Calu3 (cell line): Measurements from ENCODE around the gene SMG9. TPM values are rescaled to one million over a fixed set of nuclear protein-coding genes. Genes with fewer than 3 reads are reported as not detected.
"Not testable (repeated sequence)": the region's sequence is repeated elsewhere in the genome, so short reads cannot be mapped to it uniquely, and the experiment has no call there.

Source experiments
- BruUV-seq: library from RNA; stranded (reverse); fragments of 400-500 nt; replicated peaks from 2 replicates; lab custom pipeline; 2021; lab: Mats Ljungman, UMichigan
- CTCF ChIA-PET: fragments of 300-600 bp; sonication (Branson Sonifier 250); formaldehyde crosslinking; loops from one replicate; lab custom pipeline; 2022; ENCODE audit warnings: antibody characterized with exemption; lab: Charles Lee
- DNase-seq: peaks from one replicate; pipeline ENCODE4 v3.0.0; 2022
- H3K27ac Mint-ChIP-seq: one replicate; pipeline ENCODE4 v1.8.0; 2022; ENCODE audit warnings: mixed read lengths; ENCODE audit not compliant: unreplicated experiment
- H3K27me3 Mint-ChIP-seq: one replicate; pipeline ENCODE4 v1.8.0; 2022; ENCODE audit warnings: mixed read lengths; ENCODE audit not compliant: unreplicated experiment
- H3K36me3 Mint-ChIP-seq: one replicate; pipeline ENCODE4 v1.8.0; 2022; ENCODE audit warnings: mild to moderate bottlenecking, moderate library complexity, mixed read lengths; ENCODE audit not compliant: insufficient read depth, unreplicated experiment
- H3K4me1 Mint-ChIP-seq: one replicate; pipeline ENCODE4 v1.8.0; 2022; ENCODE audit warnings: mild to moderate bottlenecking, low read depth, mixed read lengths; ENCODE audit not compliant: unreplicated experiment
- H3K4me3 Mint-ChIP-seq: one replicate; pipeline ENCODE4 v1.8.0; 2022; ENCODE audit warnings: mild to moderate bottlenecking, low read depth, moderate library complexity, mixed read lengths; ENCODE audit not compliant: unreplicated experiment
- H3K9me3 Mint-ChIP-seq: one replicate; pipeline ENCODE4 v1.8.0; 2022; ENCODE audit warnings: low read depth, mixed read lengths; ENCODE audit not compliant: unreplicated experiment
- CTCF ChIP-seq: fragments of 200-600 bp; IDR thresholded peaks from one replicate; pipeline ENCODE4 v1.8.0; 2022; ENCODE audit warnings: antibody characterized with exemption; ENCODE audit not compliant: unreplicated experiment
- intact Hi-C: fragments of 100-400 bp; cut with micrococcal nuclease; formaldehyde crosslinking; loops from one replicate; pipeline ENCODE4 v1.10.0; 2022; ENCODE audit not compliant: unreplicated experiment
- total RNA-seq: library from RNA; stranded (reverse); gene quantifications from 2 replicates; pipeline ENCODE4 v1.2.3, GENCODE V29; 2022

Gene SMG9
- total RNA-seq, 1 experiment from 2014 or later: 85.5 TPM

GRCh38 chr19:43684326-43684725, 70.4 kb downstream of the SMG9 start:
- BruUV-seq: no TSS peak
- DNase-seq: no peak
- TF ChIP-seq CTCF: no peak
- intact Hi-C loops: no loop called here
- CTCF ChIA-PET: no interaction called here
- Mint-ChIP-seq H3K36me3 (no peaks in the 10 kb centered on the region), H3K27me3 (no peaks in the 10 kb centered on the region), H3K27ac (no peak overlapping the region), H3K4me3 (no peak overlapping the region), H3K9me3 (no peaks in the 10 kb centered on the region), H3K4me1 (peaks cover 18% of the 10 kb centered on the region)

DNA sequence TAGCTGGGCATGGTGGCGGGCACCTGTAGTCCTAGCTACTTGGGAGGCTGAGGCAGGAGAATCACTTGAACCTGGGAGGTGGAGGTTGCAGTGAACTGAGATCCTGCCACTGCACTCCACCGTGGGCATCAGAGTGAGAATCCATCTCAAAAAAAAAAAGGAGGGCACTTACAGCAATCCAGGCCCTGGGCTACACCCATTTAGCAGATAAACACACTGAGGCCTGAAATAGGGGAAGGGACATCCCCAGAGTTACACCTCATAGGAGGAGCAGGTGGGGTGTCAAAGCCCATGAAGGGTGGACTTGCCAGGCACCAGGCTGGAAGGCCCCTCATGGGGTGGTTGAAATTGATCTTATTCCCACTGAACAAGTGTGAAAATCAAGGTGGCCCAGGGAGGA, 70.9 kb downstream of the SMG9 start:
- no peaks in the 10 kb centered on the region for H3K27me3 Mint-ChIP-seq
- no peaks in the 10 kb centered on the region for H3K9me3 Mint-ChIP-seq
- no peaks in the 10 kb centered on the region for H3K36me3 Mint-ChIP-seq
- no peak for DNase-seq
- H3K4me3 Mint-ChIP-seq: no peak overlapping the region
- BruUV-seq: no TSS peak
- H3K4me1 Mint-ChIP-seq: peaks cover 18% of the 10 kb centered on the region
- intact Hi-C loops: no loop called here
- CTCF ChIA-PET: interaction anchor here (0.8 kb wide), 1 partner anchor 15 kb away, joined by 3 read pairs; no protein-coding TSS in a partner anchor
- no peak for TF ChIP-seq CTCF
- no peak overlapping the region for H3K27ac Mint-ChIP-seq

DNA sequence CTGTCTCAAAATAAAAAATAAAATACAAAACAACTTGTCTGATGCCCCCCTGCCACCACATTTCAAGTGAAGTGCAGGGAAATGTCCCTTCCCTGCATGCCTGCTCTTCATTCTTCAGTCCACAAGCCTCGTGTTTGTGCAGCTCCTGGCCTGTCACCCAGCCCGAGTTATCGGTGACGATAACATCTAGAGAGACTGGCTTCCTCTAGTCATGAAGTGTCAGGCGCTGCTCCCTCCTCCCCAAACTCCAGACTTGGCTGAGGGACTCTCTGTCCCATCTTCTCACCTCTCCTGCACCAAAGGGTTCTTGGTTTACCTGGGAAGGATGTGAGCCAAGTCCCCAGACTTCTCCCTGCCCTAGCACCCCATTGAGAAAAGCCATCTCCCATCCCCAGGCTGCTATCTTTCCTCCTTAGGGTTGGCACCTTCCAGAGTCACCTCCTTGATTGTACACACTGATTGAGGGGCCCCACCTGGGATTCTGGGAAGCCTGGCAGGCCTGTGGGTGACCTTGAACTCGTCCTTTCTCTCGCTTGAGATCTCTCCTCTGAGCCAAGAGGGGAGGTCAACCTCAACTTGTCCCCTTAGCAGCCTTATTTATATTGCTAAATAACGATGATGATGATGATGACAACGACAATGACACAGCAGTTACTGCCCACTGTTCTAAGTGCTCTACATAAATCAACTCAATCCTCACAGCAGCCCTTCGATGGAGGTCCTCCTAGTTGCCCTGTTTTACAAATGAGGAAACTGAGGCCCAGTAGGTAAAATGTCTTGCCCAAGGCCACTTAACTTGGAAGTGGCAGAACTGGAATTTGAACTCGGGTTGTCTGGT, 71.7 kb downstream of the SMG9 start:
- H3K9me3 Mint-ChIP-seq: no peaks in the 10 kb centered on the region
- H3K27ac Mint-ChIP-seq: no peak overlapping the region
- no peak overlapping the region for H3K4me3 Mint-ChIP-seq
- no peak for DNase-seq
- intact Hi-C loops: no loop called here
- H3K27me3 Mint-ChIP-seq: no peaks in the 10 kb centered on the region
- CTCF ChIA-PET: interaction anchor here (0.8 kb wide), 1 partner anchor 14 kb away, joined by 3 read pairs; no protein-coding TSS in a partner anchor
- H3K36me3 Mint-ChIP-seq: no peaks in the 10 kb centered on the region
- no peak for TF ChIP-seq CTCF
- peaks cover 18% of the 10 kb centered on the region for H3K4me1 Mint-ChIP-seq
- BruUV-seq: no TSS peak

GRCh38 chr19:43682269-43682668, 72.5 kb downstream of the SMG9 start:
- H3K27ac Mint-ChIP-seq, intact Hi-C loops, H3K4me3 Mint-ChIP-seq, H3K27me3 Mint-ChIP-seq, H3K9me3 Mint-ChIP-seq, BruUV-seq, DNase-seq, CTCF ChIA-PET, H3K36me3 Mint-ChIP-seq: not testable (repeated sequence)
- H3K4me1 Mint-ChIP-seq: peaks cover 13% of the 10 kb centered on the region

DNA sequence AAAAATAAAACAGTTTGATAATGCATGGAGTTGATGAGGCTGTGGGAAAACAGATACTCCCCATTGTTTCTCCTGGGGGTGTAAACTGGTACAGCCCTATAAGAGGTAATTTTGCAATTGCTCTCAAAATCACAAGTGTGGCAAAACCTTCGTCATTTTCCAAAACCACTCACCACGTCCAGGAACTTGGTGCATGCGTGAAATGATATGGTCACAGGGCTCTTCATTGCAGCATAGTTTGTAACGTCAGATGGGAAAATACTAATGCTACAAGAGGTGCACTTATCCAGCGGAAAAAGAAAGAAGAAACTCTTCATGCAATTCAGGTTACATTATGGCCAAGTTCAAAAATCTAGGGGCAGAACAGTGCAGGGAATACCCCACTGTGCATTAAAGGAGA, 72.9 kb downstream of the SMG9 start:
- CTCF ChIA-PET: interaction anchor here (1.0 kb wide), 1 partner anchor 13 kb away, joined by 3 read pairs; no protein-coding TSS in a partner anchor
- TF ChIP-seq CTCF: no peak
- H3K27ac Mint-ChIP-seq: no peak overlapping the region
- no peaks in the 10 kb centered on the region for H3K27me3 Mint-ChIP-seq
- H3K36me3 Mint-ChIP-seq: no peaks in the 10 kb centered on the region
- peaks cover 8% of the 10 kb centered on the region for H3K4me1 Mint-ChIP-seq
- H3K4me3 Mint-ChIP-seq: no peak overlapping the region
- no TSS peak for BruUV-seq
- no peak for DNase-seq
- intact Hi-C loops: no loop called here
- H3K9me3 Mint-ChIP-seq: no peaks in the 10 kb centered on the region
